Skin epidermis (tissue), 12 donors: ENCODE data around the gene MYMX.

Experiments used
- H3K27ac ChIP-seq, 21 experiments: fragments of 200-600 bp; sonication (generic) in 11 of 21; one replicate each; pipeline ENCODE4 v1.5.0; 2020; ENCODE audit warnings: mild to moderate bottlenecking in 3 of 21, inconsistent platforms in 2 of 21, moderate library complexity in 2 of 21
- H3K4me3 ChIP-seq, 7 experiments: fragments of 200-600 bp; sonication (generic) in 2 of 7; one replicate each; pipeline ENCODE4 v1.5.0; 2020; ENCODE audit warnings: inconsistent platforms in 2 of 7, mild to moderate bottlenecking in 2 of 7, moderate library complexity in 1 of 7

The MYMX gene

GRCh38 chr6:44245912-44246662, 29.4 kb downstream of the MYMX start:
- H3K4me3 ChIP-seq: peak overlapping the region; percentile 69 to 99 (median 89)
- peak overlapping the region; percentile 31 to 98 (median 92) for H3K27ac ChIP-seq

- H3K4me3 ChIP-seq: peak within 1 kb of the TSS; percentile 69 to 99 (median 89)
- H3K27ac ChIP-seq: peak within 1 kb of the TSS; percentile 31 to 98 (median 92)
These were observed 30.1 kb downstream of the MYMX start, which contains the start of gene HSP90AB1 for GRCh38 chr6:44246663-44247337. Gene HSP90AB1 (plus strand): TSS chr6:44247101. CDS start chr6:44248630, 1,529 bp downstream.

GRCh38 chr6:44247338-44248302, 30.9 kb downstream of the MYMX start:
- Histone ChIP-seq H3K27ac (peak overlapping the region; percentile 31 to 98 (median 92)), H3K4me3 (peak overlapping the region; percentile 69 to 99 (median 89))

- H3K4me3 ChIP-seq: peak overlapping the region; percentile 69 to 99 (median 89)
- H3K27ac ChIP-seq: peak overlapping the region in 7 of 21 experiments; percentile 85 to 98 (median 94)
These were observed 31.9 kb downstream of the MYMX start for GRCh38 chr6:44248579-44248978.

- H3K4me3 ChIP-seq: peak overlapping the region in 3 of 7 experiments; percentile 87 to 99 (median 91)
- no peak overlapping the region for H3K27ac ChIP-seq
These were observed 32.5 kb downstream of the MYMX start for GRCh38 chr6:44249082-44249748.

GRCh38 chr6:44250067-44250717, 33.5 kb downstream of the MYMX start:
- no peak overlapping the region for H3K4me3 ChIP-seq
- H3K27ac ChIP-seq: no peak overlapping the region

GRCh38 chr6:44250718-44251123, 34.0 kb downstream of the MYMX start:
- H3K4me3 ChIP-seq: no peak overlapping the region
- no peak overlapping the region for H3K27ac ChIP-seq

- Histone ChIP-seq H3K4me3 (no peak overlapping the region), H3K27ac (no peak overlapping the region)
These were observed 35.1 kb downstream of the MYMX start for GRCh38 chr6:44251576-44252524.

- Histone ChIP-seq H3K27ac (no peak overlapping the region), H3K4me3 (no peak overlapping the region)
These were observed 36.8 kb downstream of the MYMX start for GRCh38 chr6:44253307-44254101.

GRCh38 chr6:44254191-44255104, 37.7 kb downstream of the MYMX start:
- Histone ChIP-seq H3K4me3 (no peak overlapping the region), H3K27ac (no peak overlapping the region)

- H3K27ac ChIP-seq: peak overlapping the region in 1 of 21 experiments; percentile 72
- no peak overlapping the region for H3K4me3 ChIP-seq
These were observed 38.5 kb downstream of the MYMX start for GRCh38 chr6:44255105-44255808.

GRCh38 chr6:44255871-44256774, 39.4 kb downstream of the MYMX start:
- peak overlapping the region; percentile 65 to 96 (median 76) for H3K4me3 ChIP-seq
- H3K27ac ChIP-seq: peak overlapping the region in 19 of 21 experiments; percentile 72 to 96 (median 90)

- Histone ChIP-seq H3K4me3 (peak overlapping the region; percentile 65 to 96 (median 76)), H3K27ac (peak overlapping the region in 20 of 21 experiments; percentile 72 to 96 (median 90))
These were observed 40.0 kb downstream of the MYMX start for GRCh38 chr6:44256775-44257024.

GRCh38 chr6:44257025-44257752, 40.5 kb downstream of the MYMX start, which contains the start of gene SLC35B2:
Gene SLC35B2 (minus strand): TSS chr6:44257528. CDS start chr6:44257410, 118 bp downstream.
- H3K4me3 ChIP-seq: peak within 1 kb of the TSS; percentile 65 to 96 (median 76)
- peak within 1 kb of the TSS; percentile 62 to 96 (median 90) for H3K27ac ChIP-seq
